ENCODE results near the gene SEC16B. TPM values are rescaled to one million over a fixed set of nuclear protein-coding genes. Genes with fewer than 3 reads are reported as not detected.

SEC16B gene
- total and polyA plus RNA-seq, 9 of the 15 experiments (the other 6 are each of a cell fraction or from before 2014, with no cell fraction given), result not detected

DNA sequence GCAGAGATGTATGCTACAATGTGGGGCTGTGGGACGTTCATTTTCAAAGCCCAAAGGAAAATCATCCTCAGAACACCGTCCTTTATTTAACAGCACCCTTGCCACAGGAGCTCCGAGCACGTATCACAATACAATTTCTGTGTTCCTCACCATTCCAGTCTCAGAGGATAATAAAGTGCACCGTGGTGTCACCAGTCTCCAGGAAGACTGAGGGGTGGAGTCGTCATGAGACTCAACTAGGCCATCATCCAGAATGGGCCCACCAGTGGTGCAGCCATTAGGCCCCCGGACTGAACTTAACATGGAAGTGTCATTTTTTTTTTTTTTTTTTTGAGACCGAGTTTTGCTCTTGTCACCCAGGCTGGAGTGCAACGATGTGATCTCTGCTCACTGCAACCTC lies 17.2 kb downstream of the SEC16B start (continued):
- no peak for TF ChIP-seq ZNF318 (IDR thresholded peaks at IDR 0.05; ENCODE audit: borderline replicate concordance in 1 of 2, low read depth in 1 of 2)
- TF ChIP-seq TAF7 (tag; IDR thresholded peaks at IDR 0.05), result no peak
- TF ChIP-seq DEAF1 (CRISPR knock-in tag; IDR thresholded peaks at IDR 0.05), result no peak
- TF ChIP-seq POLR2AphosphoS2 (IDR thresholded peaks at IDR 0.05; ENCODE audit: low read length), result no peak
- TF ChIP-seq HMBOX1 (IDR thresholded peaks at IDR 0.05), result no peak
- no peak for TF ChIP-seq MCM2 (IDR thresholded peaks at IDR 0.05; ENCODE audit: low read depth)

Data from K562 (cell line).